Progenitor cell of endocrine pancreas (in vitro differentiated cells): ENCODE data around the gene NOVA2. TPM values are rescaled to one million over a fixed set of nuclear protein-coding genes. Genes with fewer than 3 reads are reported as not detected.

Experiments
- DNase-seq: peaks from one replicate; pipeline ENCODE4 v3.0.0; 2021; ENCODE audit warnings: low spot score; ENCODE audit not compliant: unreplicated experiment
- H3K27ac Mint-ChIP-seq: 2 replicates; pipeline ENCODE4 v1.8.0; 2021; ENCODE audit warnings: mild to moderate bottlenecking, moderate library complexity, mixed read lengths
- H3K27me3 Mint-ChIP-seq: 2 replicates; pipeline ENCODE4 v1.8.0; 2021; ENCODE audit warnings: mixed read lengths
- H3K36me3 Mint-ChIP-seq: 2 replicates; pipeline ENCODE4 v1.8.0; 2022; ENCODE audit warnings: mixed read lengths; ENCODE audit not compliant: insufficient read depth
- H3K4me1 Mint-ChIP-seq: 2 replicates; pipeline ENCODE4 v1.8.0; 2021; ENCODE audit warnings: low read depth, mixed read lengths
- H3K4me3 Mint-ChIP-seq: 2 replicates; pipeline ENCODE4 v1.8.0; 2021; ENCODE audit warnings: low read depth, mild to moderate bottlenecking, moderate library complexity, mixed read lengths
- H3K9me3 Mint-ChIP-seq: 2 replicates; pipeline ENCODE4 v1.8.0; 2021; ENCODE audit warnings: low read depth, mixed read lengths
- CTCF ChIP-seq: fragments of 200-600 bp; sonication (generic); IDR thresholded peaks from one replicate; pipeline ENCODE4 v1.5.0; 2021; ENCODE audit warnings: antibody characterized with exemption, mild to moderate bottlenecking; ENCODE audit not compliant: unreplicated experiment
- total RNA-seq: library from RNA; stranded (reverse); gene quantifications from 2 replicates; pipeline ENCODE4 v1.2.1, GENCODE V29; 2021

The NOVA2 gene
- total RNA-seq, 1 donor from 2014 or later = 0.53 TPM

- no peak overlapping the region for H3K4me3 Mint-ChIP-seq
- H3K27ac Mint-ChIP-seq = no peak overlapping the region
- H3K36me3 Mint-ChIP-seq = no peaks in the 10 kb centered on the region
- no peak for DNase-seq
- no peak for TF ChIP-seq CTCF
- H3K27me3 Mint-ChIP-seq = peaks cover 49% of the 10 kb centered on the region
- no peaks in the 10 kb centered on the region for H3K9me3 Mint-ChIP-seq
- H3K4me1 Mint-ChIP-seq = no peaks in the 10 kb centered on the region
Observed at GRCh38 chr19:45938733-45939319, 34.8 kb downstream of the NOVA2 start.

GRCh38 chr19:45935267-45935666 lies 38.4 kb downstream of the NOVA2 start:
- Mint-ChIP-seq H3K4me3 (no peak overlapping the region), H3K9me3 (no peaks in the 10 kb centered on the region), H3K4me1 (no peaks in the 10 kb centered on the region), H3K27ac (no peak overlapping the region), H3K36me3 (no peaks in the 10 kb centered on the region), H3K27me3 (peaks cover 58% of the 10 kb centered on the region)
- DNase-seq = no peak
- TF ChIP-seq CTCF = no peak

GRCh38 chr19:45934551-45935230 lies 39.0 kb downstream of the NOVA2 start:
- no peaks in the 10 kb centered on the region for H3K9me3 Mint-ChIP-seq
- H3K4me3 Mint-ChIP-seq = no peak overlapping the region
- no peak overlapping the region for H3K27ac Mint-ChIP-seq
- H3K4me1 Mint-ChIP-seq = no peaks in the 10 kb centered on the region
- H3K36me3 Mint-ChIP-seq = no peaks in the 10 kb centered on the region
- no peak for TF ChIP-seq CTCF
- DNase-seq = no peak
- peaks cover 64% of the 10 kb centered on the region for H3K27me3 Mint-ChIP-seq

GRCh38 chr19:45933759-45934158 lies 39.9 kb downstream of the NOVA2 start:
- no peak for TF ChIP-seq CTCF
- no peaks in the 10 kb centered on the region for H3K4me1 Mint-ChIP-seq
- H3K9me3 Mint-ChIP-seq = no peaks in the 10 kb centered on the region
- no peak overlapping the region for H3K27ac Mint-ChIP-seq
- H3K4me3 Mint-ChIP-seq = no peak overlapping the region
- DNase-seq = no peak
- H3K36me3 Mint-ChIP-seq = no peaks in the 10 kb centered on the region
- H3K27me3 Mint-ChIP-seq = peaks cover 68% of the 10 kb centered on the region

DNA sequence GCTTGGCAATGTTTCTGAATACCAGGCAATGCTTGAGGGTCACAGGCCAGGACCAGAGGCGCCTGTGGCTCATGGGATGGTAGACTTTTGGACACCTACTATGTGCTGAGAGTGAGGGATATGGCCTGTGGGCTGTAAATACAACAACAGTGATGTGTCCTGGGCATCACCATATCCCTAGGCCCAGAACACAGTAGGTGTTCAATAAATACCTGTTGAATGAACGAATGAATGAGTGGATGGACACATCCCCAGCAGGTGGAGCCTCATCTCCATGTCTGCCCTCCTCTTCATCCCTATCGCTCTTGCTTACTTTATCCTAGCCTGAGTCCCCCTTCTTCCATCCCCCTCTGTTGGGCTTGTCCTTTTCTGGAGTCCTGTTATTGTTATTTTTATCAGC lies 42.6 kb downstream of the NOVA2 start:
- DNase-seq = no peak
- no peaks in the 10 kb centered on the region for H3K36me3 Mint-ChIP-seq
- TF ChIP-seq CTCF = no peak
- peaks cover 54% of the 10 kb centered on the region for H3K27me3 Mint-ChIP-seq
- no peak overlapping the region for H3K4me3 Mint-ChIP-seq
- H3K27ac Mint-ChIP-seq = no peak overlapping the region
- peaks cover 3% of the 10 kb centered on the region for H3K4me1 Mint-ChIP-seq
- H3K9me3 Mint-ChIP-seq = no peaks in the 10 kb centered on the region
